GM12878 (cell line): ENCODE results near the gene CLEC17A. TPM values are rescaled to one million over a fixed set of nuclear protein-coding genes. Genes with fewer than 3 reads are reported as not detected.
"Not testable (repeated sequence)": the region's sequence is repeated elsewhere in the genome, so short reads cannot be mapped to it uniquely, and the experiment has no call there.

Experiments used
- ATAC-seq: fragments of 200-7000 bp; cut with Tn5 transposase; 3 replicates; pipeline ENCODE4 v1.9.1; 2020; ENCODE audit warnings: mild to moderate bottlenecking, moderate library complexity
- BruUV-seq: library from RNA; stranded (reverse); fragments of 400-500 nt; replicated peaks from 2 replicates; lab custom pipeline; 2021; lab: Mats Ljungman, UMichigan
- CTCF ChIA-PET: fragments of 300-600 bp; sonication (Branson Sonifier 250); formaldehyde crosslinking; extraction: SDS; loops from one replicate; lab custom pipeline; 2021; ENCODE audit warnings: inconsistent platforms; lab: Yijun Ruan, JAX
- POLR2A ChIA-PET: fragments of 350-600 bp; formaldehyde crosslinking; extraction: SDS; loops from one replicate; lab custom pipeline; 2021; ENCODE audit warnings: inconsistent platforms; lab: Charles Lee
- RAD21 ChIA-PET: fragments of 300-600 bp; sonication (Branson Sonifier 250); formaldehyde crosslinking; loops from one replicate; lab custom pipeline; 2023; ENCODE audit warnings: antibody characterized with exemption; ENCODE audit not compliant: unreplicated experiment; lab: Charles Lee
- SMC1A ChIA-PET: fragments of 300-600 bp; sonication (Branson Sonifier 250); formaldehyde crosslinking; loops from one replicate; lab custom pipeline; 2023; ENCODE audit not compliant: unreplicated experiment, uncharacterized antibody; lab: Charles Lee
- DNase-seq: peaks from one replicate; pipeline ENCODE4 v3.0.0-alpha.2; 2011; ENCODE audit warnings: low read depth, low spot score
- FAIRE-seq: peaks from 3 replicates; lab custom pipeline; 2011; peaks lifted over from hg19 to GRCh38; lab: Jason Lieb, UNC
- H2AFZ ChIP-seq: 2 replicates; pipeline ENCODE4 v1.6.0; 2011; ENCODE audit warnings: low read depth, low read length, control low read depth; ENCODE audit not compliant: control insufficient read depth
- H3K27ac ChIP-seq: 2 replicates; pipeline ENCODE4 v1.5.1; 2011; ENCODE audit warnings: control low read depth; ENCODE audit not compliant: control insufficient read depth, insufficient read depth
- H3K27me3 ChIP-seq, 2 experiments: replicated peaks in 1 of 2; 2 replicates each; pipeline versions ENCODE4 v1.6.0 to v1.6.1; 2011; ENCODE audit warnings: low read length in 1 of 2; ENCODE audit not compliant: control insufficient read depth in 2 of 2, insufficient read depth in 2 of 2
- H3K36me3 ChIP-seq, 2 experiments: 2 replicates each; pipeline ENCODE4 v1.5.1; 2011; ENCODE audit warnings: low read length in 1 of 2; ENCODE audit not compliant: control insufficient read depth in 2 of 2, insufficient read depth in 2 of 2
- H3K4me1 ChIP-seq: 2 replicates; pipeline ENCODE4 v1.6.1; 2011; ENCODE audit warnings: mild to moderate bottlenecking, low read length, moderate library complexity, mixed read lengths; ENCODE audit not compliant: control insufficient read depth, insufficient read depth
- H3K4me2 ChIP-seq: 2 replicates; pipeline ENCODE4 v1.6.0; 2011; ENCODE audit warnings: control low read depth; ENCODE audit not compliant: control insufficient read depth, insufficient read depth
- H3K4me3 ChIP-seq: fragments of 200-600 bp; sonication (generic); 2 replicates; pipeline ENCODE4 v1.5.1; 2016
- H3K79me2 ChIP-seq: 2 replicates; pipeline ENCODE4 v1.6.0; 2011; ENCODE audit warnings: low read length; ENCODE audit not compliant: control insufficient read depth, insufficient read depth
- H3K9ac ChIP-seq: 2 replicates; pipeline ENCODE4 v1.8.0; 2011; ENCODE audit warnings: low read length, control low read depth, mixed read lengths; ENCODE audit not compliant: control insufficient read depth, insufficient read depth
- H3K9me3 ChIP-seq: replicated peaks from 3 replicates; pipeline ENCODE4 v1.5.1; 2011; ENCODE audit warnings: mild to moderate bottlenecking, low read length; ENCODE audit not compliant: control insufficient read depth, insufficient read depth
- H4K20me1 ChIP-seq: 2 replicates; pipeline ENCODE4 v1.6.0; 2011; ENCODE audit not compliant: control insufficient read depth, insufficient read depth
- ATF3 ChIP-seq: IDR thresholded peaks from 2 replicates; pipeline ENCODE4 v1.6.1; 2011; ENCODE audit warnings: low read depth, mild to moderate bottlenecking, low read length, moderate library complexity, borderline replicate concordance; ENCODE audit errors: extremely low read depth
- E2F4 ChIP-seq: IDR thresholded peaks from 2 replicates; pipeline ENCODE4 v1.6.1; 2012; ENCODE audit warnings: low read depth, low read length, improper control_type of control experiment
- IKZF1 ChIP-seq: fragments of 450-650 bp; conservative IDR thresholded peaks from 2 replicates; pipeline ENCODE4 v1.6.1; 2017; ENCODE audit warnings: antibody characterized with exemption, mild to moderate bottlenecking
- SREBF2 ChIP-seq: IDR thresholded peaks from 2 replicates; pipeline ENCODE4 v1.6.1; 2012; ENCODE audit warnings: mild to moderate bottlenecking, low read length
- ZNF217 ChIP-seq: fragments of 450-650 bp; IDR thresholded peaks from 2 replicates; pipeline ENCODE4 v1.6.1; 2017; ENCODE audit warnings: antibody characterized with exemption, mild to moderate bottlenecking
- WGBS: methylation state at CpG from one replicate; pipeline ENCODE4 v1.1.6; 2016; ENCODE audit warnings: low lambda C conversion rate; ENCODE audit not compliant: insufficient replicate concordance, insufficient coverage; ENCODE audit errors: missing lambda C conversion rate; 5-methylcytosine and 5-hydroxymethylcytosine counted together
- in situ Hi-C: fragments of 300-500 bp; cut with MboI; formaldehyde crosslinking; loops from 9 replicates; pipeline ENCODE4 v1.14.3; 2018; ENCODE audit warnings: mixed read lengths
- intact Hi-C: fragments of 100-400 bp; cut with micrococcal nuclease; formaldehyde crosslinking; loops from one replicate; pipeline ENCODE4 v1.14.2; 2022; ENCODE audit not compliant: unreplicated experiment
- polyA plus RNA-seq, 11 experiments: library from polyadenylated mRNA; depleted of rRNA in 4 of 11; unstranded in 6 of 11; stranded (reverse) in 5 of 11; fragments of >200 nt; fragmentation: Nextera tagmentation in 4 of 11; fragmentation: Illumina TruSeq in 1 of 11; extraction: Ambion mirVana in 4 of 11; extraction: Trizol in 1 of 11; gene quantifications; 1 replicate in 1 of 11; 2 replicates in 10 of 11; pipeline versions ENCODE4 v1.2.1 to v1.2.3, GENCODE V29; 2011 to 2016; ENCODE audit warnings: inconsistent platforms in 2 of 11, missing spikeins in 2 of 11, low read depth in 1 of 11
- total RNA-seq, 4 experiments: library from RNA; depleted of rRNA in 3 of 4; stranded (reverse); fragments of >200 nt in 3 of 4; fragmentation: Illumina TruSeq in 1 of 4; extraction: Trizol in 1 of 4; gene quantifications; 2 replicates each; pipeline versions ENCODE4 v1.2.1 to v1.2.3, GENCODE V29; 2013 to 2021

The CLEC17A gene
- total and polyA plus RNA-seq, 10 of the 15 experiments (the other 5 are each of a cell fraction or from before 2014, with no cell fraction given) = 12.9 to 131 (median 97.3) TPM

- WGBS = 78% methylated on average over 3 of the region's 3 CpGs
- no peak overlapping the region for H3K4me2 ChIP-seq
- DNase-seq = no peak
- TF ChIP-seq IKZF1 (peak; percentile 45; the same call in 1 of the 2 replicates), ZNF217 (no peak)
- no peak overlapping the region for H3K4me3 ChIP-seq
- H4K20me1 ChIP-seq = no peaks in the 10 kb centered on the region
- peaks cover 20% of the 10 kb centered on the region for H3K4me1 ChIP-seq
- CTCF ChIA-PET = interaction anchor here (1.6 to 3.7 kb wide), 2 partner anchors 15 to 69 kb away, joined by 5 to 10 read pairs; no protein-coding TSS in a partner anchor
- H3K79me2 ChIP-seq = no peaks in the 10 kb centered on the region
- peaks cover 0 to 1% of the 10 kb centered on the region in 2 experiments; a peak in 2 of 4 replicates for H3K36me3 ChIP-seq
- H3K27me3 ChIP-seq = no peaks in the 10 kb centered on the region
- intact Hi-C loops = loop anchor here (10.0 kb wide), 1 partner anchor 68 kb away; no protein-coding TSS in a partner anchor
- BruUV-seq = no TSS peak
- no peak overlapping the region for H3K27ac ChIP-seq
- RAD21 ChIA-PET = interaction anchor here (0.6 kb wide), 1 partner anchor 194 kb away, joined by 3 read pairs; no protein-coding TSS in a partner anchor
- SMC1A ChIA-PET = interaction anchor here (2.1 to 4.0 kb wide), 2 partner anchors 69 to 70 kb away, joined by 12 to 19 read pairs; no protein-coding TSS in a partner anchor
- no peak for FAIRE-seq
- in situ Hi-C loops = no loop called here
- H2AFZ ChIP-seq = no peak overlapping the region
- POLR2A ChIA-PET = interaction anchor here (0.6 to 0.7 kb wide), 5 partner anchors 54 to 815 kb away, joined by 3 to 8 read pairs (median 3); no protein-coding TSS in a partner anchor
- no peak overlapping the region for H3K9ac ChIP-seq
- peaks cover 7% of the 10 kb centered on the region; the same call in 2 of the 3 replicates for H3K9me3 ChIP-seq
- ATAC-seq = no peak
Observed at GRCh38 chr19:14616407-14616806, 33.5 kb downstream of the CLEC17A start.

GRCh38 chr19:14619404-14619803 lies 36.5 kb downstream of the CLEC17A start:
- POLR2A ChIA-PET = interaction anchor here (0.6 kb wide), 1 partner anchor 14 kb away, joined by 3 read pairs; no protein-coding TSS in a partner anchor
- DNase-seq (no peak), ATAC-seq (no peak)
- H3K36me3 ChIP-seq = no peaks in the 10 kb centered on the region
- no peak overlapping the region for H3K4me2 ChIP-seq
- H4K20me1 ChIP-seq = no peaks in the 10 kb centered on the region
- no peak overlapping the region for H3K9ac ChIP-seq
- intact Hi-C loops = loop anchor here (10.0 kb wide), 1 partner anchor 65 kb away; no protein-coding TSS in a partner anchor
- peaks cover 7% of the 10 kb centered on the region; the same call in 2 of the 3 replicates for H3K9me3 ChIP-seq
- RAD21 ChIA-PET = no interaction called here
- no peaks in the 10 kb centered on the region for H3K27me3 ChIP-seq
- BruUV-seq = no TSS peak
- peaks cover 3% of the 10 kb centered on the region for H3K4me1 ChIP-seq
- no peak for TF ChIP-seq E2F4
- TF ChIP-seq ATF3 = no peak
- TF ChIP-seq SREBF2 = no peak
- TF ChIP-seq, all 136 proteins: peak for 0
- in situ Hi-C loops = no loop called here
- no peak for FAIRE-seq
- CTCF ChIA-PET = interaction anchor here (0.5 to 3.7 kb wide), 5 partner anchors 15 to 66 kb away, joined by 3 to 10 read pairs (median 3); partner anchors contain the start of gene NDUFB7
- H2AFZ ChIP-seq = no peak overlapping the region
- SMC1A ChIA-PET = interaction anchor here (0.8 to 4.0 kb wide), 3 partner anchors 45 to 69 kb away, joined by 3 to 19 read pairs (median 3); no protein-coding TSS in a partner anchor
- H3K79me2 ChIP-seq = no peaks in the 10 kb centered on the region
- H3K4me3 ChIP-seq = no peak overlapping the region
- no peak overlapping the region for H3K27ac ChIP-seq

GRCh38 chr19:14624491-14624890 lies 41.6 kb downstream of the CLEC17A start:
- not testable (repeated sequence) for ATAC-seq

More at GRCh38 chr19:14624491-14624890, 41.6 kb downstream of the CLEC17A start:
- intact Hi-C loops, BruUV-seq, H2AFZ ChIP-seq, H3K79me2 ChIP-seq, H4K20me1 ChIP-seq, DNase-seq, H3K4me3 ChIP-seq, in situ Hi-C loops, H3K4me1 ChIP-seq, H3K9ac ChIP-seq, H3K27ac ChIP-seq, H3K36me3 ChIP-seq, CTCF ChIA-PET, FAIRE-seq, POLR2A ChIA-PET, H3K9me3 ChIP-seq, H3K27me3 ChIP-seq, SMC1A ChIA-PET, H3K4me2 ChIP-seq: not testable (repeated sequence)
- RAD21 ChIA-PET = interaction anchor here (0.6 kb wide), 1 partner anchor 50 kb away, joined by 3 read pairs; no protein-coding TSS in a partner anchor
- 49% methylated on average over 6 of the region's 6 CpGs for WGBS
